ENCODE data around the gene FLNA. TPM values are rescaled to one million over a fixed set of nuclear protein-coding genes. Genes with fewer than 3 reads are reported as not detected.

FLNA gene
- polyA plus RNA-seq, 1 donor from 2014 or later: 84.9 TPM

DNA sequence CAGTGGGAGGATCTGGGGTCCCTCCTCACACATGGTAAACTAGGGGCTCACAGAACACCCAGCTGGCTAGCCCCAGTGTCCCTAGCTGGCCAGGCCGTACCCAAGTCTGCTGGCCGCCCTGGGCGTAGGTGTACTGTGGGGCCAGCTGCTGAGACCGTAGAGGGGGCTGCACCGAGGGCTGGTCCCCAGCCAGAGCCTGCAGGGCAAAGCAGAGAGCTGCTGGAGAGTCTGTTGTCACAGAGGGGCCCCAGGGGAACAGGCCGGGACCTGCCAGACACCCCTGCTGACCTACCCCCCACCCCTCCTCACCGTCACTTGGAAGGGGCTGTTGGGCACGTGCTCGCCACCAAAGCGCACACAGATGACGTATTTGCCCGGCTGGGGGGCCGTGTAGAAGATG is 19.9 kb downstream of the FLNA start:
- no peak overlapping the region for H3K27ac ChIP-seq (ENCODE audit: low read length)
- no peaks in the 10 kb centered on the region for H3K79me2 ChIP-seq (replicated peaks; ENCODE audit: insufficient read depth, low read length)
- no peaks in the 10 kb centered on the region for H3K9me3 ChIP-seq (ENCODE audit: low read length)
- TF ChIP-seq EP300 (conservative IDR thresholded peaks at IDR 0.05; ENCODE audit: poor library complexity, severe bottlenecking): no peak
- no peak for TF ChIP-seq POLR2AphosphoS5 (IDR thresholded peaks at IDR 0.05)
- TF ChIP-seq RAD21 (conservative IDR thresholded peaks at IDR 0.05): no peak
- TF ChIP-seq TAF1 (IDR thresholded peaks at IDR 0.05; ENCODE audit: low read depth): no peak
- TF ChIP-seq, protein P1, sequence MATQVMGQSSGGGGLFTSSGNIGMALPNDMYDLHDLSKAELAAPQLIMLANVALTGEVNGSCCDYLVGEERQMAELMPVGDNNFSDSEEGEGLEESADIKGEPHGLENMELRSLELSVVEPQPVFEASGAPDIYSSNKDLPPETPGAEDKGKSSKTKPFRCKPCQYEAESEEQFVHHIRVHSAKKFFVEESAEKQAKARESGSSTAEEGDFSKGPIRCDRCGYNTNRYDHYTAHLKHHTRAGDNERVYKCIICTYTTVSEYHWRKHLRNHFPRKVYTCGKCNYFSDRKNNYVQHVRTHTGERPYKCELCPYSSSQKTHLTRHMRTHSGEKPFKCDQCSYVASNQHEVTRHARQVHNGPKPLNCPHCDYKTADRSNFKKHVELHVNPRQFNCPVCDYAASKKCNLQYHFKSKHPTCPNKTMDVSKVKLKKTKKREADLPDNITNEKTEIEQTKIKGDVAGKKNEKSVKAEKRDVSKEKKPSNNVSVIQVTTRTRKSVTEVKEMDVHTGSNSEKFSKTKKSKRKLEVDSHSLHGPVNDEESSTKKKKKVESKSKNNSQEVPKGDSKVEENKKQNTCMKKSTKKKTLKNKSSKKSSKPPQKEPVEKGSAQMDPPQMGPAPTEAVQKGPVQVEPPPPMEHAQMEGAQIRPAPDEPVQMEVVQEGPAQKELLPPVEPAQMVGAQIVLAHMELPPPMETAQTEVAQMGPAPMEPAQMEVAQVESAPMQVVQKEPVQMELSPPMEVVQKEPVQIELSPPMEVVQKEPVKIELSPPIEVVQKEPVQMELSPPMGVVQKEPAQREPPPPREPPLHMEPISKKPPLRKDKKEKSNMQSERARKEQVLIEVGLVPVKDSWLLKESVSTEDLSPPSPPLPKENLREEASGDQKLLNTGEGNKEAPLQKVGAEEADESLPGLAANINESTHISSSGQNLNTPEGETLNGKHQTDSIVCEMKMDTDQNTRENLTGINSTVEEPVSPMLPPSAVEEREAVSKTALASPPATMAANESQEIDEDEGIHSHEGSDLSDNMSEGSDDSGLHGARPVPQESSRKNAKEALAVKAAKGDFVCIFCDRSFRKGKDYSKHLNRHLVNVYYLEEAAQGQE (IDR thresholded peaks at IDR 0.05; ENCODE audit: borderline replicate concordance): no peak
- TF ChIP-seq EZH2 (IDR thresholded peaks at IDR 0.05; ENCODE audit: borderline replicate concordance, insufficient read depth, low read length, poor library complexity, severe bottlenecking): no peak
- H3K9me2 ChIP-seq (ENCODE audit: insufficient read depth, low read length): no peaks in the 10 kb centered on the region
- no peaks in the 10 kb centered on the region for H4K20me1 ChIP-seq (ENCODE audit: insufficient read depth)
- H3K27me3 ChIP-seq (ENCODE audit: insufficient read depth, low read depth, low read length): no peaks in the 10 kb centered on the region
- H3K4me3 ChIP-seq (ENCODE audit: low read length): no peak overlapping the region
- H3K4me2 ChIP-seq (ENCODE audit: low read length): no peak overlapping the region
- H3K9ac ChIP-seq (ENCODE audit: low read length): no peak overlapping the region
- H3K36me3 ChIP-seq (ENCODE audit: insufficient read depth, low read length): no peaks in the 10 kb centered on the region
- no peak overlapping the region for H2AFZ ChIP-seq (ENCODE audit: low read depth, low read length)
- no peaks in the 10 kb centered on the region for H3F3A ChIP-seq (ENCODE audit: insufficient read depth, low read length, poor library complexity, severe bottlenecking)

DNA sequence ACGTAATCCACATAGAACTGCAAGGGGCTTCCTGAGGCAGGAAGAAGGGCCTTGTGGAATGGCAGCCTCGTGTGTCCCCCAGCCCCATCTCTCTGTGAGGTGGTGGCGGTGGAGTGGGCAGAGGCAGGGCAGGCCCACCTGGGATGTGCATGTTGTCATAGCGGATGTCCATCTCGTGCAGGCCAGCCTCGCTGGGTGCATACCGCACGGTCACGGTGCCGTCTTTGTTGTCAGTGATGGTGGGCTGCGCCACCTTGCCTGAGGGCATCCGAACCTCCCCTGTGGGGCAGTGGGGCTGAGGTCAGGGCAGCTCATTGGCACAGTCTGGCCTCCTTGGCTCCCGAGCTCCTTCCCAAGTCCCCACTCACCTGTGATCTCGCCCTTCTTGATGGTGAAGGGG is 20.4 kb downstream of the FLNA start:
- Histone ChIP-seq H3K9me3 (ENCODE audit: low read length) (no peaks in the 10 kb centered on the region), H3K4me2 (ENCODE audit: low read length) (no peak overlapping the region), H3K36me3 (ENCODE audit: insufficient read depth, low read length) (no peaks in the 10 kb centered on the region), H3K27ac (ENCODE audit: low read length) (no peak overlapping the region), H3K79me2 (replicated peaks; ENCODE audit: insufficient read depth, low read length) (no peaks in the 10 kb centered on the region), H2AFZ (ENCODE audit: low read depth, low read length) (no peak overlapping the region), H3K9ac (ENCODE audit: low read length) (no peak overlapping the region), H3K27me3 (ENCODE audit: insufficient read depth, low read depth, low read length) (no peaks in the 10 kb centered on the region), H3F3A (ENCODE audit: insufficient read depth, low read length, poor library complexity, severe bottlenecking) (no peaks in the 10 kb centered on the region), H4K20me1 (ENCODE audit: insufficient read depth) (no peaks in the 10 kb centered on the region), H3K4me3 (ENCODE audit: low read length) (no peak overlapping the region), H3K9me2 (ENCODE audit: insufficient read depth, low read length) (no peaks in the 10 kb centered on the region)
- no peak for TF ChIP-seq POLR2AphosphoS5 (IDR thresholded peaks at IDR 0.05)
- no peak for TF ChIP-seq CTCF (IDR thresholded peaks at IDR 0.05; ENCODE audit: poor library complexity, severe bottlenecking)
- TF ChIP-seq TAF1 (IDR thresholded peaks at IDR 0.05; ENCODE audit: low read depth): no peak
- TF ChIP-seq RAD21 (conservative IDR thresholded peaks at IDR 0.05): no peak
- no peak for TF ChIP-seq EZH2 (IDR thresholded peaks at IDR 0.05; ENCODE audit: borderline replicate concordance, insufficient read depth, low read length, poor library complexity, severe bottlenecking)
- TF ChIP-seq, protein P1 (IDR thresholded peaks at IDR 0.05; ENCODE audit: borderline replicate concordance): no peak
- TF ChIP-seq MXI1 (conservative IDR thresholded peaks at IDR 0.05; ENCODE audit: poor library complexity, severe bottlenecking): no peak
- no peak for TF ChIP-seq SMC3 (conservative IDR thresholded peaks at IDR 0.05; ENCODE audit: poor library complexity)
- no peak for TF ChIP-seq EP300 (conservative IDR thresholded peaks at IDR 0.05; ENCODE audit: poor library complexity, severe bottlenecking)

Data from neural cell (in vitro differentiated cells).